GM12865 (cell line): Measurements from ENCODE around the gene GPR42.

ENCODE experiments used
- DNase-seq: peaks from one replicate; pipeline ENCODE4 v3.0.0; 2010; ENCODE audit warnings: low read depth
- H3K4me3 ChIP-seq: 2 replicates; pipeline ENCODE4 v1.5.1; 2011; ENCODE audit warnings: mild to moderate bottlenecking, low read depth, low read length, control low read depth
- CTCF ChIP-seq: IDR thresholded peaks from 2 replicates; pipeline ENCODE4 v1.5.1; 2011; ENCODE audit warnings: low read length, control low read depth, low read depth, inconsistent platforms; ENCODE audit not compliant: insufficient read depth; ENCODE audit errors: missing control alignments

The GPR42 gene

GRCh38 chr19:35388277-35389054 lies 17.6 kb downstream of the GPR42 start:
- no peak overlapping the region for H3K4me3 ChIP-seq
- no peak for DNase-seq
- TF ChIP-seq CTCF = no peak

DNA sequence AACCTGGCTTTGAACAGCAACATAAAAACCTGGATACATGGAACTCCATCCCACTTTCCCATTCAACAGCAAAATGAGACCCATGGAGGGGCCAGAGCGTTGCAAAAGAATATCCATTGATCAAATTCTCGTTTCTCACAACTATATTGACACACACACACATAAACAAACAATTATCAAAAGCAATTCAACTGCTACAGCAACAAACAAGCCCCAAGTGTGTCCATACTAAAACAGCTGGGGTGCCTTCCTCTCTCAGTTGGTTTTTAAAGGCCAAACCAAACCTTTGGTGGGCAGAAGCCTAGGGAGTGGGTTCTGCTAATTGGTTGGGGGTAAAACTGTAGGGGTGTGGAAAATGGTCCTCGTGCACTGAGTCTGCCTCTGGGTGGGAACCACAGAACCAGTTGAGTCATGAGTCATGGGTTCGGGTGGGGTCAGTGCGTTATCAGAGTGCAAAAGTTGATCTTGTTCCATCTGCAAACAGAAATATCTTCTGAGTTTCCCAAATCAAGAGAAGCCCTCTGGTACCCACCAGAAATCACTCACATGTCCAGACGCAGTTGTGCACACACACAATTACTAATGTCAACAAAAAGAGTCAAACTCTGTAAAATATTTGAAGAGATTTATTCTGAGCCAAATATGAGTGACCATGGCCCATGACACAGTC lies 18.5 kb downstream of the GPR42 start:
- DNase-seq = no peak
- no peak overlapping the region for H3K4me3 ChIP-seq
- no peak for TF ChIP-seq CTCF

DNA sequence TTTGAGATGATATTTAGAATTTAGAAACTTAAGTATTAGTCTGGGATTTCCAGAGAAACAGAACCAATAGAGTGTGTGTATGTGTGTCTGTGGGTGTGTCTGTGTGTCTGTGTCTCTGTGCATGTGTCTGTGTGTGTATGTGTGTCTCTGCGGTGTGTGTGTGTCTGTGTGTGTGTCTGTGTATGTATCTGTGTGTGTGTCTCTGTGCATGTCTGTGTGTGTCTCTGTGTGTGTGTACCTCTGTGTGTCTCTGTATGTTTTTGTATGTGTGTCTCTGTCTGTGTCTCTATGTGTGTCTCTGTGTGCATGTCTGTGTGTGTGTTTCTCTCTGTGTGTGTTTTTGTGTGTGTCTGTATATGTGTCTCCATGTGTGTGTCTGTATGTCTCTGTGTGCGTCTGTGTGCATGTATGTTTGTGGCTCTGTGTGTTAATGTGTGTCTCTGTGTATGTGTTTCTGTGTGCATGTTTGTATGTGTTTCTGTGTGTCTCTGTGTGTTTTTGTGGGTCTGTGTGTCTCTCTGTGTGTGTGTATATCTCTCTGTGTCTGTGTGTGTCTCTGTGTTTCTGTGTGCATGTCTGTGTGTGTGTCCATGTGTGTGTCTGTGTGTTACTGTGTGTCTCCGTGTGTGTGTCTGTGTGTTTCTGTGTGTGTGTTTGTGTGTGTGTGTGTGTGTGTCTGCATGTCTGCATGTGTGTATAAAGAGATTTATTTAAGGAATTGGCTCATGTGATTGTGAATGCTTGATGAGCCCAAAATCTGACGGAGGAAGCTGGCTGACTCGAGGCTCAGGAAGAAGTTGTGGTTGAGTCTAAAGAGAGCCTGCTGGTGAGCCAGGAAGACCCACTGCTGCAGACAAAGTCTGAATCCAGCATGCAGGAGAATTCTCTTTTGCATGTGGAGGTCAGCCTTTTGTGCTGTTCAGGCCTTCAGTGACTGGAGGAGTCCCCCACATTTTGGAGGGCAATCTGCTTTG lies 22.2 kb downstream of the GPR42 start:
- H3K4me3 ChIP-seq = no peak overlapping the region
- no peak for DNase-seq
- TF ChIP-seq CTCF = no peak

DNA sequence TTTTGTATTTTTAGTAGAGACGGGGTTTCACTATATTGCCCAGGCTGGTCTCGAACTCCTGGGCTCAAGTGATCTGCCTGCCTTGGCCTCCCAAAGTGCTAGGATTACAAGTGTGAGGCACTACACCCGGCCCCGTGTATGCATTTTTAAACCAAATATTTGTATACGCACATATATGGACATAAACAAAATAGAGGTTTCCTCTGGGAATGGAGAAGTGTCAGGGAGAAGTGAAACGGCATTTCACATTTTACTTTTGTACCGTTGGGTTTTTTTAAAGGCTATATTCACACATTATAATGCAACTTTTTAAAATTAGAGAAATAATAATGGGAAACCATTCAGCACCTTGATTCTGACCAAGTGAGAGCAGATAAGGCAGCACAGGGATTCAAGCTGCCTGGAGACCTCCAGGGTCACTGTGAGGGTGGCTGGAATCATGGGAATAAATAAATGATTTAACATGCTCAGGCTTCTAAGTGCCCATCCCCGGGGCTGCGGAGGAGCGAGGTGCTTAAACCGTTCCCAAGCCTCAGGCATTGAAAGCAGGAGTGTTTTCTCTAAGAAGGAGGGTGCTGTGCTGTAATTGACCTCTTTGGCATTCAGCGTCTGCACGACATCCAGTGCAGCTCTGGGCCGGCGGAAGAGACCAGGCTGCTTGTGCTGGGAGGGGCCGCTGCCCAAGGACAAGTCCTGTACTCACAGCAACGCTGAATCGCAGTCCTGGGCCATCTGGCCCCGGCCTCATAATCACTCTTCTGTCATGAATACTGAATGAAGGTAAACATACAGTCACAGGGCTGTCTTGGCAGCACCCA lies 24.7 kb downstream of the GPR42 start:
- H3K4me3 ChIP-seq = no peak overlapping the region
- no peak for DNase-seq
- TF ChIP-seq CTCF = no peak

DNA sequence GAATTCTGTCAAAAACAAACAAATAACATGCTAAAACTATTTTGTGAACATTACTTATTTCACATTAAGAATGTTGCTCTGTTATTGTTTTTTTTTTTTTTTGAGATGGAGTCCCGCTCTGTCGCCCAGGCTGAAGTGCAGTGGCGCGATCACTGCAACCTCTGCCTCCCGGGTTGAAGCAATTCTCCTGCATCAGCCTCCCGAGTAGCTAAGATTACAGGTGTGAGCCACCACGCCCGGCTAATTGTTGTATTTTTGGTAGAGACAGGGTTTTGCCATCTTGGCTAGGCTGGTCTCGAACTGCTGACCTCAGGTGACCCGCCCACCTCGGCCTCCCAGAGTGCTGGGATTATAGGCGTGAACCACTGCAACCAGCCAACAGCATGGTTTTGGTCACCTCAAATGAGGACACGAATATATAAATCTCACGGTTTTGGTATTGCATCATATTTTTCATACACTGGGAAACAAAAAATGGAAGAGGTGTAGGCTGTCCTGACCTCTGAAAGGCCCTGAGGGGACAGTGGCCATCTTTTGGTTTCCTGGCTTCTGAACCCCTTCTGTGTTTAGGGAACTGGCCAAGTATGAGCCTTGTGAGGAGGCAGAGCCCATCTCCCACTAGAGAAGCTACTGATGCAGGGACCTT lies 25.5 kb downstream of the GPR42 start:
- DNase-seq = no peak
- no peak overlapping the region for H3K4me3 ChIP-seq
- TF ChIP-seq CTCF = no peak

DNA sequence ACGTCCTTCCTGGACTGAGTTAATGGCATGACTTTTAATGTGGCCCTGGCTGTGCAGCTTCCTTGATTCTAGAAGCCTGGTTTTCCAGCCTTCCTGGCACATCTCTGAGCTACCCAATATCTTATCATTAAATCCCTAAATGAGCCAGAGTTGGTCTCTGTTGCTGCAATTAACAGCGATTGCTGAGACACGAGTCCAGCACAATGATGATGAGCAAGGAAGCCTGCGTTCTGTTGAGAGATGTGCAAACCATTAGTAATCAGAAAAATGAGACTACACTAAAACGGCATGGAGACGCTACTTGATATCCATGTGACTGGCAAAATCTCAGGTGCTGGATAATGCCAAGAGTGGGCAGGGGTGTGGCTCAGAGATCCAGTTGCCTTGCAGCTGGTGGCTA lies 26.2 kb downstream of the GPR42 start:
- no peak overlapping the region for H3K4me3 ChIP-seq
- TF ChIP-seq CTCF = no peak
- no peak for DNase-seq
